Cardiac muscle cell (in vitro differentiated cells and primary cell): ENCODE measurements around the gene RENBP. TPM values are rescaled to one million over a fixed set of nuclear protein-coding genes. Genes with fewer than 3 reads are reported as not detected.

ENCODE experiments used
- DNase-seq, 2 donors: peaks; one replicate each; pipeline versions ENCODE4 v3.0.0 to v3.0.0-alpha.2; 2010 to 2017; ENCODE audit warnings: low read depth in 1 of 2, low spot score in 1 of 2
- H3K27ac ChIP-seq: fragments of 200-600 bp; sonication (generic); 2 replicates; pipeline ENCODE4 v1.5.1; 2016
- H3K27me3 ChIP-seq: fragments of 200-600 bp; sonication (generic); 2 replicates; pipeline ENCODE4 v1.6.0; 2016; ENCODE audit warnings: control low read depth
- H3K36me3 ChIP-seq: fragments of 200-600 bp; sonication (generic); 2 replicates; pipeline ENCODE4 v1.5.1; 2016; ENCODE audit warnings: control low read depth
- H3K4me1 ChIP-seq: fragments of 200-600 bp; sonication (generic); 2 replicates; pipeline ENCODE4 v1.8.1; 2017; ENCODE audit warnings: low read depth, mild to moderate bottlenecking, mixed run types
- H3K4me3 ChIP-seq: fragments of 200-600 bp; sonication (generic); 2 replicates; pipeline ENCODE4 v1.5.1; 2016; ENCODE audit warnings: mild to moderate bottlenecking
- H3K9me3 ChIP-seq: fragments of 200-600 bp; sonication (generic); 2 replicates; pipeline ENCODE4 v1.5.1; 2017; ENCODE audit warnings: low read depth, mild to moderate bottlenecking, control low read depth
- polyA plus RNA-seq: library from polyadenylated mRNA; unstranded; fragments of >200 nt; fragmentation: Nextera tagmentation; extraction: Ambion mirVana; gene quantifications from 2 replicates; pipeline ENCODE4 v1.2.1, GENCODE V29; 2016
- total RNA-seq: library from RNA; depleted of rRNA; stranded (reverse); fragments of >200 nt; gene quantifications from 2 replicates; pipeline ENCODE4 v1.2.3, GENCODE V29; 2016
- TF ChIP-seq, protein P1 (sequence below): IDR thresholded peaks from 2 replicates; pipeline ENCODE4 v1.5.1; 2012; ENCODE audit warnings: low read depth, mild to moderate bottlenecking, low read length

RENBP gene
- total and polyA plus RNA-seq, 2 experiments from 2014 or later = 7.4 to 12.4 TPM

DNA sequence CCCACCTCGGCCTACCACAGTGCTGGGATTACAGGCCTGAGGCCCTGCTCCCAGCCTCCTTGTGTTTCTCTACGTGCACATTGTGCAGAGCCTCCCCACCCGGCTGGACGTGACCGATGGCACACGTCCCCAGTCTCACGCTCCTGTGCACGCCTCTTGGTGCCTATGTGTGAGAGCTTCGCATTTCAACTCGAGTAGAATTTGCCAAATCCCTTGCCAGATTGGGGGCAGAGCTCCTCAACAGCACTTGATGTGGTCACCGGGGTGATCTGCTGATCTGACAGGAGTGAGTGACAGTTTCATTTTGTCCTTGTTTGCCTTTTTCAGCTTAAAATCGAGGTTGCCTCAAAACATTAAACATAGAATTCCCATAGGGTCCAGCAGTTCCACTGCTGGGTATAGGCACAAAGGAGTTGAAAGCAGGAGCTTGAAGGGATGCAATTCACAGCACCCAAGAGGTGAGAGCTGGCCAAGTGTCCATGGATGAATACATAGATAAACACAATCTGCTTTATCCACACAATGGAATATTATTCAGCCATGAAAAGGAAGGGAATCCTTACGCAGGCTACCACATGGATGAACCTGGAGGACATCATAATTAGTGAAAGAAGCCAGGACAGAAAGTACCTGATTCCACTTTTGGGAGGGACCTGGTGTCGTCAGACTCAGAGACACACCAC, 45.7 kb upstream of the RENBP start:
- no peaks in the 10 kb centered on the region for H3K9me3 ChIP-seq
- H3K27me3 ChIP-seq = no peaks in the 10 kb centered on the region
- DNase-seq = no peak
- H3K4me3 ChIP-seq = no peak overlapping the region
- TF ChIP-seq, protein P1, sequence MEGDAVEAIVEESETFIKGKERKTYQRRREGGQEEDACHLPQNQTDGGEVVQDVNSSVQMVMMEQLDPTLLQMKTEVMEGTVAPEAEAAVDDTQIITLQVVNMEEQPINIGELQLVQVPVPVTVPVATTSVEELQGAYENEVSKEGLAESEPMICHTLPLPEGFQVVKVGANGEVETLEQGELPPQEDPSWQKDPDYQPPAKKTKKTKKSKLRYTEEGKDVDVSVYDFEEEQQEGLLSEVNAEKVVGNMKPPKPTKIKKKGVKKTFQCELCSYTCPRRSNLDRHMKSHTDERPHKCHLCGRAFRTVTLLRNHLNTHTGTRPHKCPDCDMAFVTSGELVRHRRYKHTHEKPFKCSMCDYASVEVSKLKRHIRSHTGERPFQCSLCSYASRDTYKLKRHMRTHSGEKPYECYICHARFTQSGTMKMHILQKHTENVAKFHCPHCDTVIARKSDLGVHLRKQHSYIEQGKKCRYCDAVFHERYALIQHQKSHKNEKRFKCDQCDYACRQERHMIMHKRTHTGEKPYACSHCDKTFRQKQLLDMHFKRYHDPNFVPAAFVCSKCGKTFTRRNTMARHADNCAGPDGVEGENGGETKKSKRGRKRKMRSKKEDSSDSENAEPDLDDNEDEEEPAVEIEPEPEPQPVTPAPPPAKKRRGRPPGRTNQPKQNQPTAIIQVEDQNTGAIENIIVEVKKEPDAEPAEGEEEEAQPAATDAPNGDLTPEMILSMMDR = no peak
- H3K36me3 ChIP-seq = no peaks in the 10 kb centered on the region
- no peak overlapping the region for H3K27ac ChIP-seq
- H3K4me1 ChIP-seq = no peaks in the 10 kb centered on the region

DNA sequence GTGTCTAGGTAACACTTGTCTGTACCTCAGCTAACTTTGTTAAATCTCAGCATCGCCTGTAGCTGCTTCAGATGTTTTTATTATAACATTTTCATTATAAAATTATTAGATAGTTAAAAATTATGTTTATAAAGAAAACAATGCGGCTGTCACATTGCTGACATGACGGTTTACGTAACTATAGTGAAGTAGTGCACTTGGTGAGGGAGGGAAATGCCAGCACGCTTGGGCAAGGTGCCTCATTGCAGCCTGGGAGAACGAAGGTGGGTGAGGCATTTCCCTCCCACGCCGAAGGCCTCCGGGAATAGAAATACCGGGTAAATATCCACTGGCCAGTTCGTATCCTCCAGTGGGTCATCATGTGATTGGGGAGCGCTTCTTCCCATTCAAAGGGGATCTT, 44.0 kb upstream of the RENBP start:
- TF ChIP-seq, protein P1 = no peak
- Histone ChIP-seq H3K27me3 (no peaks in the 10 kb centered on the region), H3K4me1 (no peaks in the 10 kb centered on the region), H3K4me3 (no peak overlapping the region), H3K36me3 (no peaks in the 10 kb centered on the region), H3K27ac (no peak overlapping the region), H3K9me3 (no peaks in the 10 kb centered on the region)
- DNase-seq = no peak

DNA sequence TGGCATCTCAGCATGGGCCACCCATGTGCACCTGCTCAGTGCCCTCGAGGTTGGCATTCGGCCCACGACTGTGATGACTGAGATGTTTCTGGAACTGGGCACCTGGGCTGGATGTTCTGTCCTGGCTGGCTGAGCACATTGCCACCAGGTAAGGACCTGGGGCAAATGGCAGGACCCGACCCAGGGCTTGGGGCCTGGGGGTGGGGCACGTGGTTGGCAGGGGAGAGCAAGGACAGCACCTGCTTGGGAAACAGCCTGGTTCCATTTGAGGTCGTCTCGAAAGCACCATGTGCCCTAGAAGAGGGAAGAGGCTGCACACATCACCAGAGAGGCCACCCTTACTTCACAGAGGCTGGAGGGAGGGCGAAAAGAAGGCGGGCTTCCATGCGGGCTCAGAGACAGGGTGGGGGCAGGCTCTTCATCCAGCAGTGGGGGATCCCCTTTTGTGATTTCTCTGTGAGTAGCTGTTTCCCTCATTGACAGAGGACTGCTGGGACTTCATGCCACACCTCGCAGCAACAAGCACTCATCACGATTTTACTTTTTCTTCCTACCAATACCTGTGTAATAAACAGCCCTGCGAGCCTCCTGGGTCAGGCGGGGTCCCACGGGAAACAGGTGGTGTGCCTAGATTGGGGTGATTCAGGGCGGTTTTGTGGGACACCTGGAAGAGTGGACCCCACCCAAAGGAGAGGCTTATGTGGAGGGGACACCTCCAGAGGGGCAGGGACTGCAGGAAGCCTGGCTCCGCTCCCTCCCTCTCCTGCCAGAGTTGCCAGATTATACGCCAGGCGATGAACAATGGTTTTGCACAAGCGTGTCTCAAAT, 40.1 kb upstream of the RENBP start:
- no peaks in the 10 kb centered on the region for H3K4me1 ChIP-seq
- DNase-seq = no peak
- H3K27ac ChIP-seq = no peak overlapping the region
- H3K4me3 ChIP-seq = no peak overlapping the region
- TF ChIP-seq, protein P1 = no peak
- H3K27me3 ChIP-seq = no peaks in the 10 kb centered on the region
- H3K9me3 ChIP-seq = no peaks in the 10 kb centered on the region
- H3K36me3 ChIP-seq = no peaks in the 10 kb centered on the region

DNA sequence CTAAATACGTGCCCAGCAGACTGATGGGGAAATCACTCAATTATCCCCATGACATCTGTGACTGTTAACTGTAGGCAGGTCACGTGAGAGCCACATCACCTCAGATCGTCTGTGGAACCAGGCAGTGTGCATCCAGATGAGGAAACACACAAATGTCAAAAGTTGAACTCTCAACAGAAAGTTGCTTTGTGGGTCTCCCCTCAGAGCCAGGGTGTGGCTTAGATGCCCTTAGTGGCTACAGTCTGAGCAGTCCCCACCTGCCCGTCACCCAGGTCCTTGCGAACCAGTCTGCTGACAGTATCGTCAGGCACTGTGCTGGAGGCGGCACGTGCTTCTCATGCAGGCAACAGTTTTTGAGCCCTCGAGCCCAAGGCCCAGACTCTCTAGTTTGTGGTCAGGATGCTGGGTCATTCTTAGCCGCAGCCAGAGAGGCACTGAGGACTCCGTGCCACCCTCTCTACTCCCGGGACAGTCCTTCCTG, 38.9 kb upstream of the RENBP start:
- TF ChIP-seq, protein P1 = no peak
- H3K9me3 ChIP-seq = no peaks in the 10 kb centered on the region
- H3K4me3 ChIP-seq = no peak overlapping the region
- H3K36me3 ChIP-seq = no peaks in the 10 kb centered on the region
- no peak overlapping the region for H3K27ac ChIP-seq
- H3K4me1 ChIP-seq = no peaks in the 10 kb centered on the region
- no peak for DNase-seq
- no peaks in the 10 kb centered on the region for H3K27me3 ChIP-seq

DNA sequence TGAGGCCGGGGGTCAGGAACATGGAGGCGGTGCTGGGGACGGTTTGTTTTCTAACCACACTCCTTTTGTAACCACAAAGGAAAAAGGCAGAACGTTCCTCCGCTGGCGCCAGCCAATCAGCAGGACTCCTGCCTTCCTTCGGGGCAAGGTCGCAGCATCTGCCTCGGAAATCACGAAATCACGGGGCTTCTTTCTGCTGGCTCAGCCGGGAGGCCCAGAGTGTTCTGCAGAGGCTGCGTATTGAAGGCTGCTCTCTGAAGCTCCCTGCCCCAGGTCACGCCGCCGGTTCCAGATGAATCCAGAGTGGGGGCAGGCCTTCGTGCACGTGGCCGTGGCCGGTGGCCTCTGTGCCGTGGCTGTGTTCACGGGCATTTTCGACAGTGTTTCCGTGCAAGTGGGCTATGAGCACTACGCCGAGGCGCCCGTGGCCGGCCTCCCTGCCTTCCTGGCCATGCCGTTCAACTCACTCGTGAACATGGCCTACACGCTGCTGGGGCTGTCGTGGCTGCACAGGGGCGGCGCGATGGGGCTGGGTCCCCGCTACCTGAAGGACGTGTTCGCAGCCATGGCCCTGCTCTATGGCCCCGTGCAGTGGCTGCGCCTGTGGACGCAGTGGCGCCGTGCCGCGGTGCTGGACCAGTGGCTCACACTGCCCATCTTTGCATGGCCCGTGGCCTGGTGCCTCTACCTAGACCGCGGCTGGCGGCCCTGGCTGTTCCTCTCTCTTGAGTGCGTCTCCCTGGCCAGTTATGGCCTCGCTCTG, 37.5 kb upstream of the RENBP start:
- DNase-seq = no peak
- H3K4me3 ChIP-seq = no peak overlapping the region
- no peaks in the 10 kb centered on the region for H3K9me3 ChIP-seq
- H3K27ac ChIP-seq = no peak overlapping the region
- H3K36me3 ChIP-seq = no peaks in the 10 kb centered on the region
- H3K27me3 ChIP-seq = no peaks in the 10 kb centered on the region
- no peaks in the 10 kb centered on the region for H3K4me1 ChIP-seq
- TF ChIP-seq, protein P1 = no peak
